Colonic mucosa (tissue), 4 donors: Measurements from ENCODE around the gene SLC2A9. TPM values are rescaled to one million over a fixed set of nuclear protein-coding genes. Genes with fewer than 3 reads are reported as not detected.

ENCODE experiments used
- DNase-seq: peaks from one replicate; pipeline ENCODE4 v3.0.0-alpha.2; 2020
- H3K27ac ChIP-seq: fragments of 200-600 bp; one replicate; pipeline ENCODE4 v1.8.0; 2021
- H3K27me3 ChIP-seq: fragments of 200-600 bp; one replicate; pipeline ENCODE4 v1.8.0; 2021
- H3K36me3 ChIP-seq: fragments of 200-600 bp; one replicate; pipeline ENCODE4 v1.8.0; 2021
- H3K4me1 ChIP-seq: fragments of 200-600 bp; one replicate; pipeline ENCODE4 v1.8.0; 2021; ENCODE audit warnings: mild to moderate bottlenecking
- H3K4me3 ChIP-seq: fragments of 200-600 bp; one replicate; pipeline ENCODE4 v1.8.0; 2021
- H3K9ac ChIP-seq, 2 donors: one replicate each; pipeline ENCODE4 v1.7.0; 2013; ENCODE audit warnings: control low read depth in 2 of 2, low read depth in 2 of 2, low read length in 2 of 2
- H3K9me3 ChIP-seq: fragments of 200-600 bp; one replicate; pipeline ENCODE4 v1.8.0; 2021
- intact Hi-C: fragments of 100-400 bp; cut with DNase I; formaldehyde crosslinking; loops from one replicate; pipeline ENCODE4 v1.14.1; 2022
- total RNA-seq, 2 donors: library from RNA; stranded (reverse); fragmentation: NEBNext Ultra II Directional in 1 of 2; extraction: Animal tissue kit (Norgen Biotek cat#: 25700) in 1 of 2; gene quantifications; one replicate each; pipeline ENCODE4 v1.2.1, GENCODE V29; 2021
- TF ChIP-seq, protein P1 (sequence below): fragments of 200-600 bp; IDR thresholded peaks from one replicate; pipeline ENCODE4 v1.8.0; 2022; ENCODE audit warnings: antibody characterized with exemption, mild to moderate bottlenecking
- donor health status: healthy.
- donor health status: DM: no; HTN: no; CAD: no.
- donor health status: DM: no; HTN: no; CAD: no.

SLC2A9 gene
- total RNA-seq, 2 donors from 2014 or later, result 4.3 to 6.8 TPM

GRCh38 chr4:9891056-9891455, 130.2 kb downstream of the SLC2A9 start:
- Histone ChIP-seq H3K4me3 (no peak overlapping the region), H3K27ac (no peak overlapping the region), H3K27me3 (no peaks in the 10 kb centered on the region), H3K36me3 (no peaks in the 10 kb centered on the region), H3K9ac (no peak overlapping the region), H3K9me3 (no peaks in the 10 kb centered on the region), H3K4me1 (no peaks in the 10 kb centered on the region)
- no peak for DNase-seq
- intact Hi-C loops, result no loop called here
- TF ChIP-seq, protein P1, sequence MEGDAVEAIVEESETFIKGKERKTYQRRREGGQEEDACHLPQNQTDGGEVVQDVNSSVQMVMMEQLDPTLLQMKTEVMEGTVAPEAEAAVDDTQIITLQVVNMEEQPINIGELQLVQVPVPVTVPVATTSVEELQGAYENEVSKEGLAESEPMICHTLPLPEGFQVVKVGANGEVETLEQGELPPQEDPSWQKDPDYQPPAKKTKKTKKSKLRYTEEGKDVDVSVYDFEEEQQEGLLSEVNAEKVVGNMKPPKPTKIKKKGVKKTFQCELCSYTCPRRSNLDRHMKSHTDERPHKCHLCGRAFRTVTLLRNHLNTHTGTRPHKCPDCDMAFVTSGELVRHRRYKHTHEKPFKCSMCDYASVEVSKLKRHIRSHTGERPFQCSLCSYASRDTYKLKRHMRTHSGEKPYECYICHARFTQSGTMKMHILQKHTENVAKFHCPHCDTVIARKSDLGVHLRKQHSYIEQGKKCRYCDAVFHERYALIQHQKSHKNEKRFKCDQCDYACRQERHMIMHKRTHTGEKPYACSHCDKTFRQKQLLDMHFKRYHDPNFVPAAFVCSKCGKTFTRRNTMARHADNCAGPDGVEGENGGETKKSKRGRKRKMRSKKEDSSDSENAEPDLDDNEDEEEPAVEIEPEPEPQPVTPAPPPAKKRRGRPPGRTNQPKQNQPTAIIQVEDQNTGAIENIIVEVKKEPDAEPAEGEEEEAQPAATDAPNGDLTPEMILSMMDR, result no peak

- no peak overlapping the region for H3K27ac ChIP-seq
- TF ChIP-seq, protein P1, result no peak
- H3K27me3 ChIP-seq, result no peaks in the 10 kb centered on the region
- H3K36me3 ChIP-seq, result no peaks in the 10 kb centered on the region
- H3K4me1 ChIP-seq, result no peaks in the 10 kb centered on the region
- intact Hi-C loops, result no loop called here
- H3K4me3 ChIP-seq, result no peak overlapping the region
- no peaks in the 10 kb centered on the region for H3K9me3 ChIP-seq
- no peak for DNase-seq
- no peak overlapping the region for H3K9ac ChIP-seq
Measured at GRCh38 chr4:9889306-9889705, 132.0 kb downstream of the SLC2A9 start.

DNA sequence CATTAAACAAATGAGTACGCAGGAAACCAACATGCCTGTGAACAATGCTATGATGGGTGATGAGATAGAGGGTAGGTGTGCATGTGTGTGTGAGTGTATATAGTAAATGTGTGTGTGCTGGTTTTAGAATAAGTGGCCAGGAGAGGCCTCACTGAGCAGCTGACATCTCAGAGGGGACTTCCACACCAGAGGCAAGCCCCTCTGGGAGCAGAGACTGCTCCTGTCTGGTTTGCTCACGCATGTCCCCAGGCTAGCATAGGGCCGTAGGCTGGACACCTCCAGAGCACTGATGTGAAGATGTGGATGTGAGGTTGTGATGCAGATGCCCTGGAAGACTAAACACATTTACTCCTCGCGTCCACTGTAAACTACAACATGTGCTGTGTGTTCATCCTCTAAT, 135.3 kb downstream of the SLC2A9 start:
- no peak overlapping the region for H3K27ac ChIP-seq
- H3K9ac ChIP-seq, result no peak overlapping the region
- no peaks in the 10 kb centered on the region for H3K4me1 ChIP-seq
- H3K4me3 ChIP-seq, result no peak overlapping the region
- no peaks in the 10 kb centered on the region for H3K36me3 ChIP-seq
- intact Hi-C loops, result no loop called here
- no peaks in the 10 kb centered on the region for H3K9me3 ChIP-seq
- H3K27me3 ChIP-seq, result no peaks in the 10 kb centered on the region
- DNase-seq, result no peak
- TF ChIP-seq, protein P1, result no peak

DNA sequence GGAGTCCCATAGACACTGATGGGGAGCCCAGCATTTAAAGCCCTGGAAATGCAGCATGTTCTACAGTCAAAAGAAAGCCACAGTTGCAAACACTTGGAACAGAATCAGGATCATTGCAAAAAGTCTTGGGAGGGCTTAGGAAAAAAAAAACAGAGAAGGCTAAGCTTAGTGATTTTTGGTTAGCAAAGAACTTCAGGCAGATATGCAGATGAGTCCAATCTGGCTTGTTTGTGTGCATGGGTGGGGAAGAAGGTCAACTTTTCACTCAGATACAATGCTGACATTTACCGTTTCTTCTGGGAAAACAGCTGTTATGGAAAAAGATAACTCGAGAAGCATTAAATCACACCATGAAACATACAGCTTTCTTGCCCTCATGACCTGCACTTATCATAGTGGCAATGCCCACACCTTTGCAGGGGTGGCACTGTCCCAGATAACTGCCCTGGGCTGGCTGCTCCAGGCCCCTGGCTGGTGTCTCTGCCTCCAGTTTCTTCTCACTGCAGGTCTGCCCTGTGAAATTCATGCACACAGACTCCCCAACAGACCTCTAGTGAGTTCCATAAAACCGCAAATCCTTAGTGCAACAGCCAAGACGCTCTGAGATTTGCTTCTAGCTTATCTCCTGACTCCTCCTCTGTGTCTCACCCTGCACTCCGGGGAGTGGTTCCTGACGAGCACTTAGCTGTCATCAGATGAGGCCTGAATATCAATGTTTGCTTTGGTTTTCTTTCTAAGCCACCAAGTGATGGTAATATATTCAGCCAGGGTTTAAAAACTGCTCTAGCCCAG, 140.7 kb downstream of the SLC2A9 start:
- TF ChIP-seq, protein P1, result no peak
- no peak for DNase-seq
- Histone ChIP-seq H3K36me3 (no peaks in the 10 kb centered on the region), H3K27ac (no peak overlapping the region), H3K27me3 (no peaks in the 10 kb centered on the region), H3K4me1 (no peaks in the 10 kb centered on the region), H3K9me3 (no peaks in the 10 kb centered on the region), H3K4me3 (no peak overlapping the region), H3K9ac (no peak overlapping the region)
- intact Hi-C loops, result no loop called here

DNA sequence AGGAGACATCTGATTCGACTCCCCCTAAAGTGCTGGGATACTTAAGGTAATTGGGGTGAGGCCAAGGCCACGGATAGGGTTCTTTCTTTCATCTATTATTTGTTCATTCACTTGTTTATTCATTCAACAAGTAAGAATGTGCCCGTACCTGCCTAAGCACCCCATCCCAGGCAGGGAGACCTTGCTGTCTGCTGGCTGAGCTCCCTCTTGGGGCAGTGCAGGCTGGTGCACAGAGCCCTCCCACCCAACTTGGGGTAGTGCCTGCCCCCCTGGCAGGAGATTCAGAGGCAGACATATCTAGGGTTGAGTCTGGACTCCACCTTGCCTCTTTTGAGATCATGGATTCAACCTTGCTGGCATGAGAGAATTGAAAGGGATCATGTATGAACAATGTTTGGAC, 144.2 kb downstream of the SLC2A9 start:
- Histone ChIP-seq H3K9me3 (no peaks in the 10 kb centered on the region), H3K27ac (no peak overlapping the region), H3K36me3 (no peaks in the 10 kb centered on the region), H3K4me3 (no peak overlapping the region), H3K9ac (no peak overlapping the region), H3K4me1 (no peaks in the 10 kb centered on the region), H3K27me3 (no peaks in the 10 kb centered on the region)
- intact Hi-C loops, result no loop called here
- TF ChIP-seq, protein P1, result no peak
- DNase-seq, result no peak
